Mesendoderm (in vitro differentiated cells): ENCODE results near the gene SLC5A4.
"Not testable (repeated sequence)": the region's sequence is repeated elsewhere in the genome, so short reads cannot be mapped to it uniquely, and the experiment has no call there.

Experiments used
- DNase-seq: peaks from one replicate; pipeline ENCODE4 v3.0.0; 2013
- H2AK5ac ChIP-seq: 2 replicates; pipeline ENCODE4 v1.6.1; 2013; ENCODE audit warnings: low read length, inconsistent platforms
- H2BK120ac ChIP-seq: 2 replicates; pipeline ENCODE4 v1.6.1; 2013; ENCODE audit warnings: low read depth, mild to moderate bottlenecking, low read length, moderate library complexity, mixed read lengths
- H2BK15ac ChIP-seq: replicated peaks from 2 replicates; pipeline ENCODE4 v1.6.1; 2013; ENCODE audit warnings: low read depth, mild to moderate bottlenecking, moderate library complexity
- H2BK5ac ChIP-seq: 2 replicates; pipeline ENCODE4 v1.6.1; 2013; ENCODE audit warnings: low read length, inconsistent platforms
- H3K18ac ChIP-seq: 2 replicates; pipeline ENCODE4 v1.6.1; 2013; ENCODE audit warnings: mild to moderate bottlenecking, low read length, mixed read lengths
- H3K23ac ChIP-seq: one replicate; pipeline ENCODE4 v1.6.1; 2013; ENCODE audit warnings: low read length
- H3K27ac ChIP-seq: 2 replicates; pipeline ENCODE4 v1.5.1; 2013; ENCODE audit warnings: low read depth, mild to moderate bottlenecking, inconsistent platforms, low read length, moderate library complexity
- H3K27me3 ChIP-seq: 2 replicates; pipeline ENCODE4 v1.6.1; 2013; ENCODE audit warnings: low read length, control low read depth, mild to moderate bottlenecking, inconsistent platforms; ENCODE audit not compliant: insufficient read depth, poor library complexity
- H3K36me3 ChIP-seq: 2 replicates; pipeline ENCODE4 v1.6.1; 2013; ENCODE audit warnings: low read length, inconsistent platforms; ENCODE audit not compliant: control insufficient read depth, insufficient read depth
- H3K4ac ChIP-seq: one replicate; pipeline ENCODE4 v1.6.1; 2013; ENCODE audit warnings: low read depth, mild to moderate bottlenecking, low read length, moderate library complexity
- H3K4me1 ChIP-seq: 2 replicates; pipeline ENCODE4 v1.6.1; 2013; ENCODE audit warnings: low read depth, low read length, inconsistent platforms; ENCODE audit not compliant: control insufficient read depth
- H3K4me2 ChIP-seq: 2 replicates; pipeline ENCODE4 v1.6.1; 2013; ENCODE audit warnings: low read length
- H3K4me3 ChIP-seq: 2 replicates; pipeline ENCODE4 v1.5.1; 2013; ENCODE audit warnings: mild to moderate bottlenecking, low read length
- H3K56ac ChIP-seq: one replicate; pipeline ENCODE4 v1.6.1; 2013; ENCODE audit warnings: low read length
- H3K79me1 ChIP-seq: 2 replicates; pipeline ENCODE4 v1.6.1; 2013; ENCODE audit warnings: low read length, inconsistent platforms
- H3K79me2 ChIP-seq: 2 replicates; pipeline ENCODE4 v1.6.1; 2013; ENCODE audit warnings: mild to moderate bottlenecking, low read length; ENCODE audit not compliant: control insufficient read depth, insufficient read depth
- H3K9ac ChIP-seq: 2 replicates; pipeline ENCODE4 v1.6.1; 2013; ENCODE audit warnings: low read length, inconsistent platforms
- H4K5ac ChIP-seq: one replicate; pipeline ENCODE4 v1.6.1; 2013; ENCODE audit warnings: low read length
- H4K8ac ChIP-seq: one replicate; pipeline ENCODE4 v1.6.1; 2013; ENCODE audit warnings: low read depth, mild to moderate bottlenecking, control low read depth, low read length, moderate library complexity
- WGBS: extraction: QIAGEN DNeasy Blood & Tissue Kit; methylation state at CpG from one replicate; pipeline ENCODE4 v1.1.7; 2013; ENCODE audit warnings: low lambda C conversion rate, missing lambda C conversion rate; ENCODE audit not compliant: insufficient coverage; ENCODE audit errors: extremely low coverage; 5-methylcytosine and 5-hydroxymethylcytosine counted together

Gene SLC5A4

GRCh38 chr22:32270641-32271369 is 15.7 kb upstream of the SLC5A4 start:
- no peak for DNase-seq

GRCh38 chr22:32269316-32269715 is 14.2 kb upstream of the SLC5A4 start:
- Histone ChIP-seq H3K9ac (no peak overlapping the region), H2BK15ac (no peak overlapping the region), H3K4me1 (no peaks in the 10 kb centered on the region), H4K8ac (no peak overlapping the region), H2BK5ac (no peak overlapping the region), H4K5ac (no peak overlapping the region), H3K18ac (no peak overlapping the region), H3K36me3 (no peaks in the 10 kb centered on the region), H3K79me2 (no peaks in the 10 kb centered on the region), H3K4me3 (no peak overlapping the region), H2AK5ac (no peak overlapping the region), H3K4me2 (no peak overlapping the region), H3K27ac (no peak overlapping the region), H2BK120ac (no peak overlapping the region), H3K79me1 (no peaks in the 10 kb centered on the region), H3K27me3 (no peaks in the 10 kb centered on the region), H3K23ac (no peak overlapping the region), H3K56ac (no peak overlapping the region), H3K4ac (no peak overlapping the region)
- no peak for DNase-seq
- no CpG with 5 or more reads among the region's 16 CpGs for WGBS

More at GRCh38 chr22:32270641-32271369, 15.7 kb upstream of the SLC5A4 start:
- Histone ChIP-seq H3K56ac (no peak overlapping the region), H3K79me1 (no peaks in the 10 kb centered on the region), H3K27ac (no peak overlapping the region), H2BK120ac (no peak overlapping the region), H3K4ac (no peak overlapping the region), H3K79me2 (no peaks in the 10 kb centered on the region), H3K4me1 (no peaks in the 10 kb centered on the region), H2BK15ac (no peak overlapping the region), H3K4me3 (no peak overlapping the region), H4K5ac (no peak overlapping the region), H2AK5ac (no peak overlapping the region), H3K9ac (no peak overlapping the region), H3K27me3 (no peaks in the 10 kb centered on the region), H3K36me3 (no peaks in the 10 kb centered on the region), H3K4me2 (no peak overlapping the region), H3K18ac (no peak overlapping the region), H4K8ac (no peak overlapping the region), H2BK5ac (no peak overlapping the region), H3K23ac (no peak overlapping the region)
- no CpG with 5 or more reads among the region's 25 CpGs for WGBS

- no peak overlapping the region for H2BK5ac ChIP-seq
- no peak overlapping the region for H2BK15ac ChIP-seq
- H3K4ac ChIP-seq: no peak overlapping the region
- no peak overlapping the region for H4K5ac ChIP-seq
- H3K9ac ChIP-seq: no peak overlapping the region
- no peak overlapping the region for H2AK5ac ChIP-seq
- no peaks in the 10 kb centered on the region for H3K27me3 ChIP-seq
- H3K56ac ChIP-seq: no peak overlapping the region
- no peaks in the 10 kb centered on the region for H3K79me2 ChIP-seq
- no peak for DNase-seq
- H3K4me2 ChIP-seq: no peak overlapping the region
- no peak overlapping the region for H3K18ac ChIP-seq
- WGBS: no CpG with 5 or more reads among the region's 3 CpGs
- H3K36me3 ChIP-seq: no peaks in the 10 kb centered on the region
- H3K4me3 ChIP-seq: no peak overlapping the region
- no peak overlapping the region for H3K27ac ChIP-seq
- no peak overlapping the region for H4K8ac ChIP-seq
- H3K4me1 ChIP-seq: no peaks in the 10 kb centered on the region
- no peak overlapping the region for H3K23ac ChIP-seq
- H3K79me1 ChIP-seq: no peaks in the 10 kb centered on the region
- H2BK120ac ChIP-seq: no peak overlapping the region
Measured at GRCh38 chr22:32267011-32267410, 11.9 kb upstream of the SLC5A4 start.

GRCh38 chr22:32265882-32266767 is 11.0 kb upstream of the SLC5A4 start:
- Histone ChIP-seq H3K79me2 (no peaks in the 10 kb centered on the region), H4K5ac (no peak overlapping the region), H3K56ac (no peak overlapping the region), H4K8ac (no peak overlapping the region), H3K9ac (no peak overlapping the region), H3K4me1 (no peaks in the 10 kb centered on the region), H3K36me3 (no peaks in the 10 kb centered on the region), H3K79me1 (no peaks in the 10 kb centered on the region), H3K4ac (no peak overlapping the region), H2BK15ac (no peak overlapping the region), H3K4me2 (no peak overlapping the region), H3K18ac (no peak overlapping the region), H2BK5ac (no peak overlapping the region), H3K23ac (no peak overlapping the region), H3K27me3 (no peaks in the 10 kb centered on the region), H2BK120ac (no peak overlapping the region), H2AK5ac (no peak overlapping the region), H3K27ac (no peak overlapping the region), H3K4me3 (no peak overlapping the region)
- peak; percentile 78 for DNase-seq
- WGBS: no CpG with 5 or more reads among the region's 10 CpGs

GRCh38 chr22:32263678-32264077 is 8.5 kb upstream of the SLC5A4 start:
- H4K5ac ChIP-seq, H3K79me2 ChIP-seq, H4K8ac ChIP-seq, H2BK15ac ChIP-seq, H3K4me1 ChIP-seq, H3K79me1 ChIP-seq, H3K4me2 ChIP-seq, H2BK5ac ChIP-seq, DNase-seq, H3K9ac ChIP-seq, H3K27me3 ChIP-seq, H3K4ac ChIP-seq, H3K18ac ChIP-seq, H3K23ac ChIP-seq, H3K4me3 ChIP-seq, H3K27ac ChIP-seq, H2BK120ac ChIP-seq, H3K36me3 ChIP-seq, H3K56ac ChIP-seq, H2AK5ac ChIP-seq: not testable (repeated sequence)
- no CpG with 5 or more reads among the region's 4 CpGs for WGBS
